NCI-H2081 treated with DMSO at 0.1 percent for 48 hours (cell line): Measurements from ENCODE around the gene SYCN.

Experiments used
- DNase-seq: peaks from one replicate; lab custom pipeline; 2025; lab: John Stamatoyannopoulos, UW

Gene SYCN

GRCh38 chr19:39194832-39195542 lies 9.1 kb downstream of the SYCN start:
- DNase-seq = no peak

GRCh38 chr19:39193803-39194202 lies 10.3 kb downstream of the SYCN start:
- no peak for DNase-seq

- DNase-seq = no peak
Measured at GRCh38 chr19:39192846-39193245, 11.2 kb downstream of the SYCN start.

GRCh38 chr19:39190768-39191167 lies 13.3 kb downstream of the SYCN start:
- DNase-seq = no peak

- no peak for DNase-seq
Measured at GRCh38 chr19:39188960-39189359, 15.1 kb downstream of the SYCN start.

- DNase-seq = no peak
Measured at GRCh38 chr19:39187552-39187943, 16.5 kb downstream of the SYCN start.

- DNase-seq = no peak
Measured at GRCh38 chr19:39186391-39186790, 17.7 kb downstream of the SYCN start.

- no peak for DNase-seq
Measured at GRCh38 chr19:39183104-39183503, 21.0 kb downstream of the SYCN start.

- DNase-seq = no peak
Measured at GRCh38 chr19:39182174-39182505, 21.9 kb downstream of the SYCN start.

GRCh38 chr19:39181500-39182173 lies 22.4 kb downstream of the SYCN start:
- no peak for DNase-seq

GRCh38 chr19:39180749-39181148 lies 23.3 kb downstream of the SYCN start:
- no peak for DNase-seq

GRCh38 chr19:39179754-39180153 lies 24.3 kb downstream of the SYCN start:
- no peak for DNase-seq

- DNase-seq = no peak
Measured at GRCh38 chr19:39178296-39179006, 25.6 kb downstream of the SYCN start.

GRCh38 chr19:39177736-39178135 lies 26.3 kb downstream of the SYCN start:
- DNase-seq = no peak

- DNase-seq = no peak
Measured at GRCh38 chr19:39177110-39177699, 26.9 kb downstream of the SYCN start.

GRCh38 chr19:39175564-39175963 lies 28.5 kb downstream of the SYCN start:
- no peak for DNase-seq

GRCh38 chr19:39174558-39175544 lies 29.2 kb downstream of the SYCN start:
- DNase-seq = no peak

- no peak for DNase-seq
Measured at GRCh38 chr19:39174142-39174541, 29.9 kb downstream of the SYCN start.

GRCh38 chr19:39173502-39173991 lies 30.5 kb downstream of the SYCN start:
- DNase-seq = no peak

- DNase-seq = no peak
Measured at GRCh38 chr19:39172700-39173501, 31.2 kb downstream of the SYCN start.
